GM12872 (cell line): ENCODE results near the gene GUCY1A1.

Experiments
- TF ChIP-seq, protein P1 (sequence below): IDR thresholded peaks from 3 replicates; pipeline ENCODE4 v1.5.1; 2011; ENCODE audit warnings: low read depth, mild to moderate bottlenecking, low read length, moderate library complexity; ENCODE audit not compliant: insufficient read depth

The GUCY1A1 gene

GRCh38 chr4:155665054-155665453 is 1.6 kb upstream of the GUCY1A1 start:
- TF ChIP-seq, protein P1, sequence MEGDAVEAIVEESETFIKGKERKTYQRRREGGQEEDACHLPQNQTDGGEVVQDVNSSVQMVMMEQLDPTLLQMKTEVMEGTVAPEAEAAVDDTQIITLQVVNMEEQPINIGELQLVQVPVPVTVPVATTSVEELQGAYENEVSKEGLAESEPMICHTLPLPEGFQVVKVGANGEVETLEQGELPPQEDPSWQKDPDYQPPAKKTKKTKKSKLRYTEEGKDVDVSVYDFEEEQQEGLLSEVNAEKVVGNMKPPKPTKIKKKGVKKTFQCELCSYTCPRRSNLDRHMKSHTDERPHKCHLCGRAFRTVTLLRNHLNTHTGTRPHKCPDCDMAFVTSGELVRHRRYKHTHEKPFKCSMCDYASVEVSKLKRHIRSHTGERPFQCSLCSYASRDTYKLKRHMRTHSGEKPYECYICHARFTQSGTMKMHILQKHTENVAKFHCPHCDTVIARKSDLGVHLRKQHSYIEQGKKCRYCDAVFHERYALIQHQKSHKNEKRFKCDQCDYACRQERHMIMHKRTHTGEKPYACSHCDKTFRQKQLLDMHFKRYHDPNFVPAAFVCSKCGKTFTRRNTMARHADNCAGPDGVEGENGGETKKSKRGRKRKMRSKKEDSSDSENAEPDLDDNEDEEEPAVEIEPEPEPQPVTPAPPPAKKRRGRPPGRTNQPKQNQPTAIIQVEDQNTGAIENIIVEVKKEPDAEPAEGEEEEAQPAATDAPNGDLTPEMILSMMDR: no peak

DNA sequence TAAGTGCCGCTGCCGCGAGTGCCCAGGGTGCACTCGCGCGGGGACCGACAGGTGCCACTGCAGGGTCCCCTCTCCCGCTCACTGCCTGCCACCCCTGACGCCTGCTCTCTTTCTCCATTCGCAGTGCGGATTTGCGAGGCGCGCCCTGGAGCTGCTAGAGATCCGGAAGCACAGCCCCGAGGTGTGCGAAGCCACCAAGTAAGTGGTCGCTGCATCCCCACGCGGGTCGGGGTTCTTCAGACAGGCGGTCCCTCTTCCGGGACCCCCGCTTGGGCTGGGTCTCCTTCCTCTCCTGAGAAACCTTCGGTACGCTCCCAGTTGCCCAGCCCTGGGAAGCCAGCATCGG is 547 bp downstream of the GUCY1A1 start:
- TF ChIP-seq, protein P1: no peak

DNA sequence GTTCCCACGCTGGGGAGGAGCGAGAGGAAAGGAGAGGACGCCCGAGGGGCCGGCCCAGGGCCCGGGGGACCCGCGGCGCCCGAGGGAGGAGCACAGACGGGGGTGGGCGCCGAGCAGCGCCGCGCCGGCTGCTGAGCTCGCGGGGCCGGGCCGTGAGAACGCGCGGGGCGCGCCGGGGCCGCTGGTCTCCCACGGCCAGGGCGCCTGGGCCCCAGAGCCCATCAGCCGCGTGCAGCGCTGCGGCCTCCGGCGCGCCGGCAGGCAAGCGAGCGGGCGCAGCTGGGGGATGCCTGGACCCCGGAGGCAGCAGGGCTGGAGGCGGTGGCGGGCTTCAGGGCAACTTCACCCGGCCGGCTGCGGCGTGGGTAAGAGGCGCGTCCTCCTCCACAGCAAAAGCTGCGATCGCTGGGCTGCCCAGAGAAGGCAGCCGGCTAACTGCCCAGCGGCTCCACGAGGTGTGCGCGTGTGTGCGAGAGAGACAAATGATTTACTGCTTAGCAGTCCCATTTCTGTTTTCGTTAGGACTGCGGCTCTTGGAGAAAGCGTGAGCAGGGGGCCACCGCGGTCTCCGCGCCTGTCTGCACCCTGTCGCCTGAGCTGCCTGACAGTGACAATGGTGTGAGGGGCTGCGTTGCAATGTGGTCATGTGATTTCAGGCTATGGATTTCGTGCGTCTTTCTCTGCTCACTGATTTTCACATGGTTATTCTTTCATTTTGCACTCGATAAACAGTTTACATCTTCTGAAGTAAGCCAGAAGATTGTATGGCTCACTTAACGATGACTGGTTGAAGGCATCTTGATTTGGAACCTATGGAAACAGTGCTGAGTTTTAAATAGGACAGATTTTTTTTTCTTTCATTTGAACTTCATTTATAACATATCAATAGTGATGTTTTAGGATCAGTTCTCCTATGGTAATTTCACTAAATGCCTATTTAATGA is 1.2 kb downstream of the GUCY1A1 start:
- TF ChIP-seq, protein P1: no peak

GRCh38 chr4:155668707-155669220 is 2.1 kb downstream of the GUCY1A1 start:
- TF ChIP-seq, protein P1: no peak

DNA sequence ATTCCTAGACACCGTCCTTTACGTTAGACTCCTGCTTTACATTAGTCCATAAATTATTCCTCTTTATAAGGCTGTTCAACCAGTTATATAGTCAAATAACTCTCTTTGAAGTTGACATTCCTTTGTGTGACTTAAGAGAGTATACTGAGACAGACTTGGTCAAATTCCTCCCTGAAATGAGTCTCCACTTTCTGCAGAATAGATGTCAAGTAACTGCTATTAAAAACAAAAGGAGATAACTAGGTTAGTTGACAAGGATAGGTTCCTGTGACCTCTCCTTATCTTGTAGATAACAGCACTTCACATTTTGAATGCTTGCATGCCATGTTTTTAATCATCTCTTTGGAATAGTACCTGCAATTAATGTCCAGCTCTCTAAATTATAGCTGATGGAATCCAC is 5.7 kb downstream of the GUCY1A1 start:
- TF ChIP-seq, protein P1: no peak

DNA sequence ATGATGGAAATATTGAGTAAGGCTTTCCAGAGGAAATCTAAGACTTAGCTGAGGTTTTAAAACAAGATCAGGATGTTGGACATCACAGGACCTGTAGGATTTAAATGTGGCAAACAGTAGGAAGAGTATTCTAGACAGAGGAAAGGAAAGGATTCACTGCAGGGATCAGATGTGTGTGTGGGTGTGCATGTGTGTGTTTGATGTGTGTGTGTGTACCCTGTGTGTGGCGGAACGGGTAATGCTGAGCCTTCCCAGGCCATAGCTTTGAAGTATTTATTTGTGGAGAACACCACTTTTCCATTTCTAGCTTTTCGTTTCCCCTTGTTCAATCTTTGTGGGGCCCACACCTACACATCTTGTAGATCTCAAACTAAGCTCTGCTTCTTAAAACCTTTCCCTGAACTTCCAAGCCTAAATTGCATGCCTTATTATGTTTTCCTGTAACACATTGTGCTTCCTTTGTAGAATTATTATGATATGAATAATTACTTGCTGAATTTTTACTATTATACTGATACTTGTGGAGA is 6.9 kb downstream of the GUCY1A1 start:
- TF ChIP-seq, protein P1: no peak

GRCh38 chr4:155674669-155675071 is 8.0 kb downstream of the GUCY1A1 start:
- TF ChIP-seq, protein P1: no peak
